Liver (tissue), 9 donors: ENCODE data around the gene NAV2. TPM values are rescaled to one million over a fixed set of nuclear protein-coding genes. Genes with fewer than 3 reads are reported as not detected.

Experiments used
- DNase-seq: peaks from one replicate; pipeline ENCODE4 v3.0.0-alpha.2; 2017; ENCODE audit warnings: low spot score
- H3K27ac ChIP-seq, 2 donors: one replicate each; pipeline ENCODE4 v1.7.0; 2013; ENCODE audit warnings: inconsistent platforms in 2 of 2, low read length in 2 of 2, control low read depth in 1 of 2, low read depth in 1 of 2, mild to moderate bottlenecking in 1 of 2
- H3K27me3 ChIP-seq, 4 donors: one replicate each; pipeline versions ENCODE4 v1.6.1 to v1.7.0; 2013; ENCODE audit warnings: low read length in 3 of 4, inconsistent platforms in 1 of 4, mild to moderate bottlenecking in 1 of 4, moderate library complexity in 1 of 4; ENCODE audit not compliant: control insufficient read depth in 4 of 4, insufficient read depth in 4 of 4
- H3K36me3 ChIP-seq, 4 donors: one replicate each; pipeline versions ENCODE4 v1.6.1 to v1.7.0; 2013; ENCODE audit warnings: low read length in 3 of 4, mild to moderate bottlenecking in 3 of 4, low read depth in 1 of 4, moderate library complexity in 1 of 4; ENCODE audit not compliant: control insufficient read depth in 4 of 4, insufficient read depth in 3 of 4
- H3K4me1 ChIP-seq, 4 donors: one replicate each; pipeline versions ENCODE4 v1.6.1 to v1.7.0; 2013; ENCODE audit warnings: low read length in 3 of 4, mild to moderate bottlenecking in 3 of 4, moderate library complexity in 1 of 4; ENCODE audit not compliant: control insufficient read depth in 4 of 4, insufficient read depth in 4 of 4
- H3K4me3 ChIP-seq, 3 donors: one replicate each; pipeline versions ENCODE4 v1.6.1 to v1.7.0; 2013; ENCODE audit warnings: low read length in 3 of 3, control low read depth in 1 of 3, low read depth in 1 of 3, mild to moderate bottlenecking in 1 of 3
- H3K9ac ChIP-seq, 2 donors: one replicate each; pipeline ENCODE4 v1.7.0; 2013; ENCODE audit warnings: low read length in 2 of 2, mild to moderate bottlenecking in 2 of 2, moderate library complexity in 2 of 2, control low read depth in 1 of 2, low read depth in 1 of 2
- H3K9me3 ChIP-seq, 4 donors: one replicate each; pipeline versions ENCODE4 v1.6.1 to v1.7.0; 2013; ENCODE audit warnings: low read length in 3 of 4; ENCODE audit not compliant: control insufficient read depth in 4 of 4
- CTCF ChIP-seq: fragments of 150-350 bp; IDR thresholded peaks from 2 replicates; pipeline ENCODE4 v1.5.1; 2017; ENCODE audit warnings: improper control_type of control experiment, low read depth, low read length; ENCODE audit not compliant: missing input control
- EGR1 ChIP-seq, 2 donors: IDR thresholded peaks; 2 replicates each; pipeline ENCODE4 v1.6.1; 2016 to 2018; ENCODE audit warnings: antibody characterized with exemption in 2 of 2, low read depth in 2 of 2
- FOXA1 ChIP-seq: IDR thresholded peaks from 2 replicates; pipeline ENCODE4 v1.6.1; 2016; ENCODE audit warnings: antibody characterized with exemption
- FOXA2 ChIP-seq: IDR thresholded peaks from 2 replicates; pipeline ENCODE4 v1.6.1; 2016; ENCODE audit warnings: antibody characterized with exemption
- GABPA ChIP-seq, 2 donors: IDR thresholded peaks in 1 of 2; conservative IDR thresholded peaks in 1 of 2; 2 replicates each; pipeline ENCODE4 v1.6.1; 2016; ENCODE audit warnings: antibody characterized with exemption in 2 of 2, mild to moderate bottlenecking in 1 of 2, moderate library complexity in 1 of 2
- HNF4A ChIP-seq, 2 donors: conservative IDR thresholded peaks; 2 replicates each; pipeline ENCODE4 v1.6.1; 2016; ENCODE audit warnings: antibody characterized with exemption in 2 of 2, mild to moderate bottlenecking in 2 of 2
- HNF4G ChIP-seq: IDR thresholded peaks from 2 replicates; pipeline ENCODE4 v1.6.1; 2016; ENCODE audit warnings: antibody characterized with exemption
- JUND ChIP-seq, 2 donors: IDR thresholded peaks; 2 replicates each; pipeline ENCODE4 v1.6.1; 2016; ENCODE audit warnings: antibody characterized with exemption in 2 of 2
- RAD21 ChIP-seq, 2 donors: IDR thresholded peaks; 2 replicates each; pipeline ENCODE4 v1.6.1; 2016; ENCODE audit warnings: antibody characterized with exemption in 2 of 2, mild to moderate bottlenecking in 2 of 2
- REST ChIP-seq: IDR thresholded peaks from 2 replicates; pipeline ENCODE4 v1.6.1; 2016; ENCODE audit warnings: antibody characterized with exemption, mild to moderate bottlenecking
- SP1 ChIP-seq: IDR thresholded peaks from 2 replicates; pipeline ENCODE4 v1.6.1; 2018; ENCODE audit warnings: antibody characterized with exemption, mild to moderate bottlenecking
- TAF1 ChIP-seq: conservative IDR thresholded peaks from 2 replicates; pipeline ENCODE4 v1.6.1; 2016; ENCODE audit warnings: antibody characterized with exemption, mild to moderate bottlenecking
- YY1 ChIP-seq: IDR thresholded peaks from 2 replicates; pipeline ENCODE4 v1.6.1; 2016; ENCODE audit warnings: antibody characterized with exemption, mild to moderate bottlenecking
- ZBTB33 ChIP-seq: IDR thresholded peaks from 2 replicates; pipeline ENCODE4 v1.6.1; 2016; ENCODE audit warnings: antibody characterized with exemption
- WGBS: extraction: QIAGEN DNeasy Blood & Tissue Kit; methylation state at CpG from one replicate; pipeline ENCODE4 v1.1.7; 2013; 5-methylcytosine and 5-hydroxymethylcytosine counted together
- polyA plus RNA-seq, 2 donors: library from polyadenylated mRNA; stranded (reverse) in 1 of 2; unstranded in 1 of 2; fragments of 200-250 nt in 1 of 2; fragments of >200 nt in 1 of 2; fragmentation: Nextera tagmentation in 1 of 2; extraction: Ambion mirVana in 1 of 2; gene quantifications; one replicate each; pipeline versions ENCODE4 v1.2.1 to v1.2.3, GENCODE V29; 2013 to 2015
- total RNA-seq, 2 donors: library from RNA; depleted of rRNA; stranded (reverse); fragments of >200 nt; gene quantifications; one replicate each; pipeline ENCODE4 v1.2.3, GENCODE V29; 2014
- TF ChIP-seq, protein P1 (sequence below): IDR thresholded peaks from 2 replicates; pipeline ENCODE4 v1.6.1; 2016; ENCODE audit warnings: antibody characterized with exemption
- TF ChIP-seq, protein P2 (sequence below): IDR thresholded peaks from 2 replicates; pipeline ENCODE4 v1.6.1; 2016; ENCODE audit warnings: antibody characterized with exemption
- donor health status: healthy.
- donor health status: healthy.
- donor health status: healthy.
- donor health status: healthy.
- donor health status: healthy.

NAV2 gene
- total and polyA plus RNA-seq, 4 donors, result 6.3 to 20.5 (median 11.6) TPM

GRCh38 chr11:19828382-19829108 lies 115.9 kb downstream of the NAV2 start:
- TF ChIP-seq SP1 (no peak), REST (no peak), HNF4A (conservative IDR thresholded peaks at IDR 0.05) (no peak), GABPA (IDR thresholded peaks at IDR 0.05 in 1 of 2, conservative IDR thresholded peaks at IDR 0.05 in 1 of 2) (no peak), YY1 (no peak), FOXA2 (no peak), TAF1 (no peak), JUND (IDR thresholded peaks at IDR 0.05) (no peak), ZBTB33 (no peak), CTCF (no peak), EGR1 (IDR thresholded peaks at IDR 0.05; ENCODE audit: low read depth in 2 of 2) (no peak), FOXA1 (no peak), HNF4G (no peak), RAD21 (IDR thresholded peaks at IDR 0.05) (no peak)
- TF ChIP-seq, protein P1, sequence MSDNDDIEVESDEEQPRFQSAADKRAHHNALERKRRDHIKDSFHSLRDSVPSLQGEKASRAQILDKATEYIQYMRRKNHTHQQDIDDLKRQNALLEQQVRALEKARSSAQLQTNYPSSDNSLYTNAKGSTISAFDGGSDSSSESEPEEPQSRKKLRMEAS, result no peak
- TF ChIP-seq, protein P2, sequence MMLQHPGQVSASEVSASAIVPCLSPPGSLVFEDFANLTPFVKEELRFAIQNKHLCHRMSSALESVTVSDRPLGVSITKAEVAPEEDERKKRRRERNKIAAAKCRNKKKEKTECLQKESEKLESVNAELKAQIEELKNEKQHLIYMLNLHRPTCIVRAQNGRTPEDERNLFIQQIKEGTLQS, result no peak
- Histone ChIP-seq H3K4me1 (peaks cover 0 to 14% (median 5%) of the 10 kb centered on the region in 4 donors), H3K9ac (no peak overlapping the region), H3K27ac (no peak overlapping the region), H3K36me3 (peaks cover 3 to 7% (median 4%) of the 10 kb centered on the region in 4 donors), H3K9me3 (no peaks in the 10 kb centered on the region), H3K27me3 (no peaks in the 10 kb centered on the region), H3K4me3 (no peak overlapping the region)
- DNase-seq, result no peak
- 90% methylated on average over 12 of the region's 12 CpGs for WGBS
